ENCODE results near the gene IGSF10.
"Not testable (repeated sequence)": the region's sequence is repeated elsewhere in the genome, so short reads cannot be mapped to it uniquely, and the experiment has no call there.

Gene IGSF10, protein sequence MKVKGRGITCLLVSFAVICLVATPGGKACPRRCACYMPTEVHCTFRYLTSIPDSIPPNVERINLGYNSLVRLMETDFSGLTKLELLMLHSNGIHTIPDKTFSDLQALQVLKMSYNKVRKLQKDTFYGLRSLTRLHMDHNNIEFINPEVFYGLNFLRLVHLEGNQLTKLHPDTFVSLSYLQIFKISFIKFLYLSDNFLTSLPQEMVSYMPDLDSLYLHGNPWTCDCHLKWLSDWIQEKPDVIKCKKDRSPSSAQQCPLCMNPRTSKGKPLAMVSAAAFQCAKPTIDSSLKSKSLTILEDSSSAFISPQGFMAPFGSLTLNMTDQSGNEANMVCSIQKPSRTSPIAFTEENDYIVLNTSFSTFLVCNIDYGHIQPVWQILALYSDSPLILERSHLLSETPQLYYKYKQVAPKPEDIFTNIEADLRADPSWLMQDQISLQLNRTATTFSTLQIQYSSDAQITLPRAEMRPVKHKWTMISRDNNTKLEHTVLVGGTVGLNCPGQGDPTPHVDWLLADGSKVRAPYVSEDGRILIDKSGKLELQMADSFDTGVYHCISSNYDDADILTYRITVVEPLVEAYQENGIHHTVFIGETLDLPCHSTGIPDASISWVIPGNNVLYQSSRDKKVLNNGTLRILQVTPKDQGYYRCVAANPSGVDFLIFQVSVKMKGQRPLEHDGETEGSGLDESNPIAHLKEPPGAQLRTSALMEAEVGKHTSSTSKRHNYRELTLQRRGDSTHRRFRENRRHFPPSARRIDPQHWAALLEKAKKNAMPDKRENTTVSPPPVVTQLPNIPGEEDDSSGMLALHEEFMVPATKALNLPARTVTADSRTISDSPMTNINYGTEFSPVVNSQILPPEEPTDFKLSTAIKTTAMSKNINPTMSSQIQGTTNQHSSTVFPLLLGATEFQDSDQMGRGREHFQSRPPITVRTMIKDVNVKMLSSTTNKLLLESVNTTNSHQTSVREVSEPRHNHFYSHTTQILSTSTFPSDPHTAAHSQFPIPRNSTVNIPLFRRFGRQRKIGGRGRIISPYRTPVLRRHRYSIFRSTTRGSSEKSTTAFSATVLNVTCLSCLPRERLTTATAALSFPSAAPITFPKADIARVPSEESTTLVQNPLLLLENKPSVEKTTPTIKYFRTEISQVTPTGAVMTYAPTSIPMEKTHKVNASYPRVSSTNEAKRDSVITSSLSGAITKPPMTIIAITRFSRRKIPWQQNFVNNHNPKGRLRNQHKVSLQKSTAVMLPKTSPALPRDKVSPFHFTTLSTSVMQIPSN (N-terminal part only)

DNA sequence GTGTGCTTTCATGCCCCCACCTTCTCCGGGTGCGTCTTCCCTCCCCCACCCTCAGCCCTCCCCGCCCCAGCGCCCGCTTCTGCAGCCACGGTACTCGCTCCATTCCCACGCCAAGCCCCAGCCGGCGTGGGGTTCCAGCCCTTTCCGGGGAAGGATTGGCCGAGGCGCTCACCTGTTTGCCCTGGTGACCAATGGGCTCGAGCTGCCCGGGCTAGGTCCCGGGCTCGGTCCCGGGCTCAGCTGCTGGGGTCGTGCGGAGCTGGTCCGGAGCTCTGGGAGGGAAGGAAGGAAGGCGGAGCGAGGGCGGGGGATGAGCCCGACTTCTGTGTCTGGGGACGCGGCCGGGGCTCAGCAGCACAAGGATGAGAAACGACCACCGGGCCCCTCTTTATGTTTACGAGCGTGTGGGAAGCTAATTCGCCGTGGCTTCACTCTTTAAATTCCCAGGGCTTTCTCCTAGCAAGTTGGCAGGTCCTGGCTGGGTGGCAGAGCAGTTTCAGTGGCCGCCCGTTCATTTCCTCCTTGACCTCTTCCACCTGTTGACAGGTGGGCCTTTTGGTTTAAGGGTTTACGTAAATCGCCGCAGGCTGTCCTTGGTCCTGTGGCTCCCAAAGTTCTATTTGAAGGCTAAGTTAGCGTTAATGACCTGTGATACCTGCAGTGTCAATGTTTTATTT is at the start of gene IGSF10:
Gene IGSF10 (minus strand): TSS at position 288 of the 677 bp plus-strand sequence. CDS start 2,352 bp downstream, outside the sequence.
- DNase-seq (ENCODE audit: extremely low spot score) = peak; percentile 56
- TF ChIP-seq NFRKB (IDR thresholded peaks at IDR 0.05) (no peak), SUZ12 (IDR thresholded peaks at IDR 0.05) (no peak), BHLHE40 (IDR thresholded peaks at IDR 0.05; ENCODE audit: borderline replicate concordance) (no peak), HDGF (IDR thresholded peaks at IDR 0.05; ENCODE audit: borderline replicate concordance) (no peak), ZNF384 (IDR thresholded peaks at IDR 0.05) (no peak), FOXM1 (IDR thresholded peaks at IDR 0.05; ENCODE audit: borderline replicate concordance) (no peak), FOXA1 (IDR thresholded peaks at IDR 0.05) (no peak)
- TF ChIP-seq, protein P1, sequence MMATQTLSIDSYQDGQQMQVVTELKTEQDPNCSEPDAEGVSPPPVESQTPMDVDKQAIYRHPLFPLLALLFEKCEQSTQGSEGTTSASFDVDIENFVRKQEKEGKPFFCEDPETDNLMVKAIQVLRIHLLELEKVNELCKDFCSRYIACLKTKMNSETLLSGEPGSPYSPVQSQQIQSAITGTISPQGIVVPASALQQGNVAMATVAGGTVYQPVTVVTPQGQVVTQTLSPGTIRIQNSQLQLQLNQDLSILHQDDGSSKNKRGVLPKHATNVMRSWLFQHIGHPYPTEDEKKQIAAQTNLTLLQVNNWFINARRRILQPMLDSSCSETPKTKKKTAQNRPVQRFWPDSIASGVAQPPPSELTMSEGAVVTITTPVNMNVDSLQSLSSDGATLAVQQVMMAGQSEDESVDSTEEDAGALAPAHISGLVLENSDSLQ (IDR thresholded peaks at IDR 0.05) = no peak
- ChIA-PET POLR2A (no interaction called here), CTCF (no interaction called here)

DNA sequence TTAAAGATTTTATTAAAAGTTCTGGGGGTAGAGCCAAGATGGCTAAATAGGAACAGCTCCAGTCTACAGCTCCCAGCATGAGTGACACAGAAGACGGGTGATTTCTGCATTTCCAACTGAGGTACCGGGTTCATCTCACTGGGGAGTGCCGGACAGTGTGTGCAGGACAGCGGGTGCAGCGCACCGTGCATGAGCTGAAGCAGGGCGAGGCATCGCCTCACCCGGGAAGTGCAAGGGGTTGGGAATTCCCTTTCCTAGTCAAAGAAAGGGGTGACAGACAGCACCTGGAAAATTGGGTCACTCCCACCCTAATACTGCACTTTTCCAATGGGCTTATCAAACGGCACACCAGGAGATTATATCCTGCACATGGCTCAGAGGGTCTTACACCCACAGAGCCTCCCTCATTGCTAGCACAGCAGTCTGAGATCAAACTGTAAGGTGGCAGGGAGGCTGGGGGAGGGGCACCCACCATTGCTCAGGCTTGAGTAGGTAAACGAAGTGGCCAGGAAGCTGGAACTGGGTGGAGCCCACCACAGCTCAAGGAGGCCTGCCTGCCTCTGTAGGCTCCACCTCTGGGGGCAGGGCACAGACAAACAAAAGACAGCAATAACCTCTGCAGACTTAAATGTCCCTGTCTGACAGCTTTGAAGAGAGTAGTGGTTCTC is 48.7 kb upstream of the IGSF10 start:
- POLR2A ChIA-PET; DNase-seq (ENCODE audit: extremely low spot score); CTCF ChIA-PET: not testable (repeated sequence)

DNA sequence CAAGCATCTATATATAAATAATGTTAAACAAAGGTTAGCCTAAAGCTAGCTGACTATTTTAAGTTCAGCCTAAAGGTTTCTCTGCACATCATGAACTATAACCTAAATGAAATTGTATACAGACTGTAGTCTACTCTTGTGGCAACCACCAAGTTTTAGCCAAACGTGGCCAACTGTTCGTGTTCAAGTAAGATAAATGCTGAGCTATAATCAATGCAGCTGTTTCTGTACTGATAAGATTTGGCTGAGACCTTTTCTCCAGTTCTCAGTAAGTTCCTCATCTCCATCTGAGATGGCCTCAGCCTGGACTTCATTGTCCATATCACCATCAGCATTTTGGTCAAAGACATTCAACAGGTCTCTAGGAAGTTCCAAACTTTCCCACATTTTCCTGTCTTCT is 43.7 kb upstream of the IGSF10 start:
- ChIA-PET CTCF (no interaction called here), POLR2A (no interaction called here)
- no peak for DNase-seq (ENCODE audit: extremely low spot score)
- no peak for TF ChIP-seq ARNT (IDR thresholded peaks at IDR 0.05)
- no peak for TF ChIP-seq CTBP1 (IDR thresholded peaks at IDR 0.05; ENCODE audit: borderline replicate concordance)
- TF ChIP-seq, protein P1 (IDR thresholded peaks at IDR 0.05) = no peak
- no peak for TF ChIP-seq SUZ12 (IDR thresholded peaks at IDR 0.05)
- TF ChIP-seq NFRKB (IDR thresholded peaks at IDR 0.05) = no peak
- TF ChIP-seq L3MBTL2 (conservative IDR thresholded peaks at IDR 0.05) = no peak
- no peak for TF ChIP-seq FOXK2 (IDR thresholded peaks at IDR 0.05)
- no peak for TF ChIP-seq TARDBP (IDR thresholded peaks at IDR 0.05)
- TF ChIP-seq HDGF (IDR thresholded peaks at IDR 0.05; ENCODE audit: borderline replicate concordance) = no peak
- TF ChIP-seq FOXA1 (IDR thresholded peaks at IDR 0.05) = no peak
- TF ChIP-seq SP1 (IDR thresholded peaks at IDR 0.05) = no peak

DNA sequence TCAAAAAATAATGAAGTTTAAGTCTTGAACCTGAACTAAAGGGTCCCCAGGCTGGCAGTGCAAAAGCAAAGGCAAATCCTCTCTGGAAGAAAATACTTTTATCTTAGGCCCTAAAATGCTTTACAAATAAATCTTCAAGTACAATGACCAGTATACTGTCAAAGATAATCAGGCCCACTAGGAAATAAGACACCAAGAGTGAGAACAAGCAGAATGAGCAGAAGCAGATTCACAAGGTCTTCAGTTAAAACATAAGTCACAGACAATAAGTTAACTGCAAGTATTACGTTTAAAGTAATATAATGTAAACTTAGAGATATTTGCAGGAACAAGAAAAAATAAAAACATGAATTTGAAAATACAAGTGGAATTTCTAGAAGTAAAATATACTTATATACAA is 42.2 kb upstream of the IGSF10 start:
- ChIA-PET POLR2A (no interaction called here), CTCF (no interaction called here)
- DNase-seq (ENCODE audit: extremely low spot score) = no peak
- TF ChIP-seq ELF4 (IDR thresholded peaks at IDR 0.05) = no peak
- TF ChIP-seq CTBP1 (IDR thresholded peaks at IDR 0.05; ENCODE audit: borderline replicate concordance) = no peak
- no peak for TF ChIP-seq SP1 (IDR thresholded peaks at IDR 0.05)
- TF ChIP-seq TARDBP (IDR thresholded peaks at IDR 0.05) = no peak
- TF ChIP-seq ZNF384 (IDR thresholded peaks at IDR 0.05) = no peak
- TF ChIP-seq L3MBTL2 (conservative IDR thresholded peaks at IDR 0.05) = no peak
- no peak for TF ChIP-seq HDGF (IDR thresholded peaks at IDR 0.05; ENCODE audit: borderline replicate concordance)
- TF ChIP-seq SUZ12 (IDR thresholded peaks at IDR 0.05) = no peak
- no peak for TF ChIP-seq BHLHE40 (IDR thresholded peaks at IDR 0.05; ENCODE audit: borderline replicate concordance)
- no peak for TF ChIP-seq FOXA1 (IDR thresholded peaks at IDR 0.05)
- no peak for TF ChIP-seq ARNT (IDR thresholded peaks at IDR 0.05)
- TF ChIP-seq FOXM1 (IDR thresholded peaks at IDR 0.05; ENCODE audit: borderline replicate concordance) = no peak
- no peak for TF ChIP-seq FOXK2 (IDR thresholded peaks at IDR 0.05)
- TF ChIP-seq, protein P1 (IDR thresholded peaks at IDR 0.05) = no peak
- TF ChIP-seq LEF1 (IDR thresholded peaks at IDR 0.05; ENCODE audit: borderline replicate concordance) = no peak
- no peak for TF ChIP-seq NFRKB (IDR thresholded peaks at IDR 0.05)

Measured in HEK293T (cell line).